ENCODE measurements around the gene FBXO38.

Gene FBXO38

GRCh38 chr5:148477429-148477828 is 93.7 kb downstream of the FBXO38 start:
- H3K9ac ChIP-seq, result no peak overlapping the region
- no peaks in the 10 kb centered on the region for H3K27me3 ChIP-seq
- H3K9me3 ChIP-seq (replicated peaks in 1 of 11), result no peaks in the 10 kb centered on the region
- H3K27ac ChIP-seq, result no peak overlapping the region
- no peaks in the 10 kb centered on the region for H3K4me1 ChIP-seq
- no peak overlapping the region for H3K4me3 ChIP-seq
- no peaks in the 10 kb centered on the region for H3K36me3 ChIP-seq
- H3K4me2 ChIP-seq, result no peak overlapping the region
- no peaks in the 10 kb centered on the region for H4K20me1 ChIP-seq
- TF ChIP-seq Cebpa-rat (IDR thresholded peaks at IDR 0.05), result no peak

GRCh38 chr5:148482196-148482595 is 98.4 kb downstream of the FBXO38 start:
- Histone ChIP-seq H3K4me2 (no peak overlapping the region), H3K9ac (no peak overlapping the region), H3K27ac (no peak overlapping the region), H3K4me3 (no peak overlapping the region), H3K4me1 (no peaks in the 10 kb centered on the region), H4K20me1 (no peaks in the 10 kb centered on the region), H3K9me3 (replicated peaks in 1 of 11) (peaks cover 0 to 5% (median 0%) of the 10 kb centered on the region in 11 experiments; a peak in 1 of 22 replicates), H3K27me3 (no peaks in the 10 kb centered on the region), H3K36me3 (no peaks in the 10 kb centered on the region)
- TF ChIP-seq Cebpa-rat (IDR thresholded peaks at IDR 0.05), result no peak

DNA sequence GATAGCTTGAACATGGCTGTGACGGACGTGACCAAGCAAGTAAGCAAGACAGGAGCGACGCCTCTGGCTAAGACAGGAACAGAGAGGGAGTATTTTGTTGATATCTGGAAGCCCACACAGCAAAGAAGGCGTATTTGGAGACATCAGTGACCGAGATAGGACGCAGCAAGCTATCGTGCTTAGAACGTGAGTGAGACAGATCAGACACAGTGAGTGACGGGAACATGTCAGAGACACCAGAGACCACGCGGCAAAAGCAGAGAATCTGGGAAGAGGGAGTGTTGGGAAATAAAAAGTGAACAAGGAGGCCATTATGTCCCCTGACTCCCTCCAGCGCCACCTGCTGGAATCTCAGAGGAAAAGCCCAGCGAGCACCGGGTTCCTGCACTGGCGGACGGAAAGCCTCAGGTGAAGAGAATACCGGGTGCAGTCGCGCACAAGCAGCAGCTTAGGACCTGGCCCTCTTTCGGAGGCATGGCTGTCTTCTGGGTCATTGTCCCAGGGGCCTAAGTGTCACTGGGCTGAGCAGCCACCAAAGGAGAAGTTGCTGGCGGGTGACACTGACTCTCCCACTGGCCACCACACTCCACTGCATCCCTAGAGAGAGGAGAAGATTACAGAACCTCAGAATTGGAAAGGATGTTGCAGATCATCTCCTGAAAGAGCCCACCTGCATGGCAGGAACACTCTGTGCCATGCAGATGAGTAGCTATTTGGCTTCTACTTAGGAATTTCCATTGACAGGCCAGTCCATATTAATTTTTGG is 99.1 kb downstream of the FBXO38 start:
- peaks cover 0 to 5% (median 0%) of the 10 kb centered on the region in 11 experiments; a peak in 1 of 22 replicates for H3K9me3 ChIP-seq (replicated peaks in 1 of 11)
- no peaks in the 10 kb centered on the region for H4K20me1 ChIP-seq
- no peaks in the 10 kb centered on the region for H3K4me1 ChIP-seq
- no peak overlapping the region for H3K4me2 ChIP-seq
- H3K27ac ChIP-seq, result no peak overlapping the region
- no peak for TF ChIP-seq Cebpa-rat (IDR thresholded peaks at IDR 0.05)
- no peak overlapping the region for H3K9ac ChIP-seq
- no peak overlapping the region for H3K4me3 ChIP-seq
- H3K27me3 ChIP-seq, result no peaks in the 10 kb centered on the region
- H3K36me3 ChIP-seq, result no peaks in the 10 kb centered on the region

- H3K27ac ChIP-seq, result no peak overlapping the region
- H3K27me3 ChIP-seq, result no peaks in the 10 kb centered on the region
- no peak for TF ChIP-seq Cebpa-rat (IDR thresholded peaks at IDR 0.05)
- H4K20me1 ChIP-seq, result no peaks in the 10 kb centered on the region
- no peak overlapping the region for H3K4me2 ChIP-seq
- H3K4me1 ChIP-seq, result no peaks in the 10 kb centered on the region
- H3K9me3 ChIP-seq (replicated peaks in 1 of 11), result peaks cover 0 to 5% (median 0%) of the 10 kb centered on the region in 11 experiments; a peak in 1 of 22 replicates
- H3K36me3 ChIP-seq, result no peaks in the 10 kb centered on the region
- H3K4me3 ChIP-seq, result no peak overlapping the region
- H3K9ac ChIP-seq, result no peak overlapping the region
Measured at GRCh38 chr5:148483750-148484149, 100.0 kb downstream of the FBXO38 start.

GRCh38 chr5:148484651-148485050 is 100.9 kb downstream of the FBXO38 start:
- TF ChIP-seq Cebpa-rat (IDR thresholded peaks at IDR 0.05), result no peak
- H3K4me3 ChIP-seq, result no peak overlapping the region
- no peaks in the 10 kb centered on the region for H4K20me1 ChIP-seq
- H3K9ac ChIP-seq, result no peak overlapping the region
- H3K27me3 ChIP-seq, result no peaks in the 10 kb centered on the region
- H3K4me2 ChIP-seq, result no peak overlapping the region
- no peak overlapping the region for H3K27ac ChIP-seq
- no peaks in the 10 kb centered on the region for H3K4me1 ChIP-seq
- no peaks in the 10 kb centered on the region for H3K36me3 ChIP-seq
- peaks cover 0 to 5% (median 0%) of the 10 kb centered on the region in 11 experiments; a peak in 1 of 22 replicates for H3K9me3 ChIP-seq (replicated peaks in 1 of 11)

GRCh38 chr5:148486456-148486855 is 102.7 kb downstream of the FBXO38 start:
- TF ChIP-seq Cebpa-rat (IDR thresholded peaks at IDR 0.05), result no peak
- Histone ChIP-seq H3K4me3 (no peak overlapping the region), H3K27ac (no peak overlapping the region), H3K4me2 (no peak overlapping the region), H3K4me1 (peaks cover 0 to 2% (median 0%) of the 10 kb centered on the region in 10 experiments; a peak in 2 of 20 replicates), H3K9me3 (replicated peaks in 1 of 11) (peaks cover 0 to 5% (median 0%) of the 10 kb centered on the region in 11 experiments; a peak in 1 of 22 replicates), H3K9ac (no peak overlapping the region), H3K36me3 (no peaks in the 10 kb centered on the region), H3K27me3 (no peaks in the 10 kb centered on the region), H4K20me1 (no peaks in the 10 kb centered on the region)

DNA sequence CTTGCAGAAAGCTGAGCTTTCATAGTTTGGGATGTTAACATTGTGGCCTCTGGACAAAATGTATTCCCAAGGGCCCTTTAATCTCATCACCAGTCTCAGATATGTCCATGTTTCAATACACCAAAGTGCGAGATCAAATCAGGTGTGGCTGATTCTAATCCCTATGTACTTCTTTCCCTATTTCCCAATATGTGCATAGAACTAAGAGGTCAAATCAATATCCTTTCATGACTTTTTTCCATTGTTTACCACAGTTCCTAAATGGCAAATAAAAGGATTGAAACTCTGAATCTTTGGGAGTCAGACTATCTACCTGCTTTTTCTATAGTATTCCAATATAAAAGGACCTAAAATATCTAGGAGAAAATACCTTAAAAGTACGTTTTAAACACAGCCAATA is 105.0 kb downstream of the FBXO38 start:
- no peaks in the 10 kb centered on the region for H3K9me3 ChIP-seq (replicated peaks in 1 of 11)
- TF ChIP-seq Cebpa-rat (IDR thresholded peaks at IDR 0.05), result no peak
- H3K4me1 ChIP-seq, result peaks cover 0 to 5% (median 0%) of the 10 kb centered on the region in 10 experiments; a peak in 2 of 20 replicates
- H3K9ac ChIP-seq, result no peak overlapping the region
- no peak overlapping the region for H3K27ac ChIP-seq
- no peaks in the 10 kb centered on the region for H3K36me3 ChIP-seq
- H4K20me1 ChIP-seq, result no peaks in the 10 kb centered on the region
- H3K4me3 ChIP-seq, result no peak overlapping the region
- no peaks in the 10 kb centered on the region for H3K27me3 ChIP-seq
- no peak overlapping the region for H3K4me2 ChIP-seq

DNA sequence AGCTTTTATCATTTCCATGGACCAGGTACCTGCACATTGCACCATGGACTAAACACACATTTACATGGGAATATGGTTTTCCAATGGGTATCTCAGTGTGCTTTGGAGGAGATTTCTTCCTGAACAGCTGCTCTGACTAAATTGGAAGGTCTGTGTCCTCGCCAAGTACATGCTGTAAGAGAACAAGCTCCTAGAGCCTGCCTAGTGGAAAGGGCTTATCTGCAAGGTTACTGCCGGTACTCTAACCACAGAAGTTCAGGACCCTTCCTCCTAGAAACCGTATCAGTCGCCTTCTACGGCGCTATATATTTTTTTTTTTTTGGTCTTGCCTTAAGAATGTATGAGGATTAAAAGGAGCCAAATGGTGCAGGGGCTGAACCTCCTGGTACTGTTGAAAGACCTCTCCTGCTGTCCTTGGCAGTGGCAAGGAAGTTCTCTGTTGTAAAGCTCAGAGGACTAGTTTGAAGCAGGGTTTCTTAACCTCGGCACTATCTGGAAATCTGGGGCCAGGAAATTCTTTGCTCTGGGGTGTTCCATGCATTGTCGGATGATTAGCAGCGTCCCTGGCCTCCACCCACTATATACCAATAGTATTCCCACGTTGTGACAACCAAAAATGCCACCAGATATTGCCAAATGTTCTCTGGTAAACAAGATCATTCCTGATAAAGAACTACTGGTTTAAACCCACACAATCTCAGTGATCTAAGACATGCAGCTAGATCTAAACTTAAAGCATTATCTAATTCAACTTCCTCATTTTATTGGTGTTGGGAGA is 107.4 kb downstream of the FBXO38 start:
- Histone ChIP-seq H3K27me3 (no peaks in the 10 kb centered on the region), H3K4me1 (peaks cover 0 to 5% (median 0%) of the 10 kb centered on the region in 10 experiments; a peak in 2 of 20 replicates), H3K9me3 (replicated peaks in 1 of 11) (no peaks in the 10 kb centered on the region), H3K4me2 (peak overlapping the region in 2 of 11 experiments; percentile 1 to 10; a peak in 1 of 22 replicates), H3K36me3 (no peaks in the 10 kb centered on the region), H3K27ac (no peak overlapping the region), H3K9ac (no peak overlapping the region), H3K4me3 (no peak overlapping the region), H4K20me1 (no peaks in the 10 kb centered on the region)
- no peak for TF ChIP-seq Cebpa-rat (IDR thresholded peaks at IDR 0.05)

GRCh38 chr5:148491793-148492184 is 108.0 kb downstream of the FBXO38 start:
- Histone ChIP-seq H3K27ac (no peak overlapping the region), H4K20me1 (no peaks in the 10 kb centered on the region), H3K4me3 (no peak overlapping the region)

More at GRCh38 chr5:148491793-148492184, 108.0 kb downstream of the FBXO38 start:
- TF ChIP-seq Cebpa-rat (IDR thresholded peaks at IDR 0.05), result no peak
- H3K36me3 ChIP-seq, result no peaks in the 10 kb centered on the region
- no peaks in the 10 kb centered on the region for H3K27me3 ChIP-seq
- H3K4me1 ChIP-seq, result peaks cover 0 to 5% (median 0%) of the 10 kb centered on the region in 10 experiments; a peak in 2 of 20 replicates
- H3K9me3 ChIP-seq (replicated peaks in 1 of 11), result no peaks in the 10 kb centered on the region
- no peak overlapping the region for H3K9ac ChIP-seq
- 0 out of 22 replicates have a peak overlapping the region, but pooled peaks of 1 of the 11 experiments have one; percentile 1 for H3K4me2 ChIP-seq

All from BLaER1 treated with 17β-estradiol and CSF1 and Interleukin-3, amounts not matched to agents 10 nM and 100 nM (cell line).